Measurements from ENCODE around the gene PTGR2. TPM values are rescaled to one million over a fixed set of nuclear protein-coding genes. Genes with fewer than 3 reads are reported as not detected.

The PTGR2 gene
- total RNA-seq = 10 to 100 TPM in 4 of 8 experiments, 1 to 10 TPM in 4; 6.2 to 26.9 (median 13.0) TPM

DNA sequence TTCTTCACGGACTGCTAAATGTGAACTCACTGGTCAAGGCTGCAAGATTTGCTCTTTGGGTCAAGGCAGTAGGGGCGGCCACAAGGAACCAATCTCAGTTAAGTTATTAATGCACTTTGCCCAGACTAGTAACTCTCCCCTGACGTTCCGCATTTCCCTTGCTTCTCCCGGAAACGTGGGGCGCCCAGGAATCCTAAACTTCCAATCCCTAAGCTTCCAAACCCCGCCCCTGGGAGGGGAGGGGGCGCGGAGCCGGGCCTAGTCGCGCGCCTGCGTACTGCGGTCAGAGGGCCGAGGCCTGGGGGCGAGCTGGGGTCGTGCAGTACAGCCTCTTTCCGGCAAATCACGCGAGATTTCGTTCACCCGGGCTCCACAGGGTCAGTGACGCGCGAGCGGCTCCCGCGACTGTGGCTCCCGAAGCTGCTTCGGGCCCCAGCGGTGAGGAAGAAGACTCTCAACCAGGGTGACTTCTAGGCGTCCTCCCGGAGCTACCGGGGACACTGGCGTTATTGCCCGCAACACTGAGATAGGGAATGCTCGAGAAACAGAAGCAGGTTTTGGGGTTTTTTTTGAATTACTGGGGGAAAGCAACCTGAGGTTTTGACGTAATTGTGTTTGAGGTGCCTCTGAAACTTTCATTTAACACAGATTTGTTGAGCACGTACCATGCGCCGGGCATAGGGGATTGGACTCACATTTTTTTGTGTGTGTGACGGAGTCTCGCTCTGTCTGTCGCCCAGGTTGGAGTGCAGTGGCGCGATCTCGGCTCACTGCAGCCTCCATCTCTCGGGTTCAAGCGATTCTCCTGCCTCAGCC is at the start of gene PTGR2:
PTGR2 (plus strand) TSS at position 265 of the 816 bp plus-strand sequence. CDS start 7,032 bp downstream, outside the sequence.
- peak within 1 kb of the TSS; percentile 47 to 63 (median 60) for H3K4me3 ChIP-seq
- H3K4me1 ChIP-seq (replicated peaks in 1 of 2) = peaks cover 11 to 13% of the 10 kb centered on the region in 2 donors
- WGBS, 10 experiments = 0 to 7% (median 0%) methylated on average over 1 to 30 of the region's 51 CpGs; no CpG with 5 or more reads in 1 of the 10 experiments
- in situ Hi-C loops (cut with MboI; ENCODE audit: low pct_unique_long_range_greater_than_20kb in 2 of 9, low sequenced_read_pairs in 9 of 9, unreplicated experiment in 9 of 9) = no loop called here
- ATAC-seq (replicated peaks in 6 of 8) = peak; percentile 77 to 98 (median 96)
- H3K27ac ChIP-seq = peak within 1 kb of the TSS; percentile 69 to 90

DNA sequence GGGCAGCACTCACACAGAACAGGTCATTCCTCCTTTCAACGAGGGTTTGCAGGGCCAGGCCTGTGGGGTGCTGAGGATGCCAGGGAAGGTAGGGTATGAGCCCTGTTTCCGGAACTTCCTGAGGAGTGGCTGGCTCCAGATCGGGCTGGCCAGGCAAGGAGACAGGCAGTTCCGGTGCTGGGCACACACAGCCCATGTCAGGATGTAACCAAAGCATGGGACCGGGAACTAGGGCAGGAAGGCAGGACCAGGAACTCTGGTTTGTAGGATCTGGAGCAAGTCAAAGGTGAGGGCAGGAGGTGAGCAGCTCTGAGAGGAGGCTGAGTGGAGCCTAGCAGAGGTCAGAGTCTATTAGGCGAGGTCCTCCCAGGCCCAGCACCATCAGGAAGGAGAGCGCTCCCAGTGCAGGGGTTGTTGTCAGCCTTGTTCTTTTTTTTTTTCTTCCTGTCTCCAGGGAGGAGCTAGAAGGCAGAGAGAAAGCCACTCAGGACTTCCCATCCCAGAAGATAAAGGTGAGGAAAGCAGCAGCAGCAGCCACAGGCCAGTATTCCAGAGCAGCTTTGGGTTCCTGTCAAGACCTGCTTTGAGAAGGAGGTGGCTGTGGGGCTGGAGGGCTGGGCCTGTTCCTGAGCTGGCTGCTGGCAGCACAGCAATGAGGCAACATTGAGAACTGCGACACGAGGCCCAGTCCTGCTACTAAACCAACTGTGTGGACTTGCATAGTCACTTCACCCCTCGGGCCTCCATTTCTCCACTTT is 49.0 kb upstream of the PTGR2 start:
- in situ Hi-C loops (cut with MboI; ENCODE audit: low pct_unique_long_range_greater_than_20kb in 2 of 9, low sequenced_read_pairs in 9 of 9, unreplicated experiment in 9 of 9) = no loop called here
- no peaks in the 10 kb centered on the region for H3K4me1 ChIP-seq (replicated peaks in 1 of 2)
- WGBS, 10 experiments = 50 to 100% (median 80%) methylated on average over 1 to 6 of the region's 10 CpGs; no CpG with 5 or more reads in 2 of the 10 experiments
- ATAC-seq (replicated peaks in 6 of 8) = peak; percentile 39 to 91 (median 76)
- H3K27ac ChIP-seq = no peak overlapping the region
- H3K4me3 ChIP-seq = no peak overlapping the region

DNA sequence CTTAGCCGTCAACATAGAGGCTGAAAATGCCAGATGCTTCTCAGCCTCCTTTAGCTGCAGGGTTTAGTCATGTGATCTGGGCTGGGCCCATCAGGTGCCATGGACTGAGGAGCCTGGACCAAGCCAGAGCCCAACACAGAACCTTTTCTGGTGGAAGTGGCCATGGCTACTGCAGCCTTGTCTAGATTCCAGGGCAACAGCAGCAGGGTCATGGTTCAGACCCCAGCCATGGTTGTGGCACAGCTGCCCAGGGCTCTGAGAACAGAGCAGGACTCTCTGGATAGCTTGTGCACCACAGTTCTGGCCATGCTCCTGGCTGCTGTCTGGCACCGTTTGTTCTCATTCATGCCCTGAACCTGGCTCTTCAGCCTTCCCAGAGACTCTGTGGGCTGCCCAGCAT is 47.0 kb upstream of the PTGR2 start:
- Histone ChIP-seq H3K4me1 (replicated peaks in 1 of 2) (peaks cover 0 to 5% of the 10 kb centered on the region in 2 donors), H3K27ac (no peak overlapping the region), H3K4me3 (no peak overlapping the region)
- in situ Hi-C loops (cut with MboI; ENCODE audit: low pct_unique_long_range_greater_than_20kb in 2 of 9, low sequenced_read_pairs in 9 of 9, unreplicated experiment in 9 of 9) = no loop called here
- ATAC-seq (replicated peaks in 6 of 8) = no peak
- WGBS, 10 experiments = 0 to 100% (median 80%) methylated on average over 1 of the region's 2 CpGs; no CpG with 5 or more reads in 3 of the 10 experiments

DNA sequence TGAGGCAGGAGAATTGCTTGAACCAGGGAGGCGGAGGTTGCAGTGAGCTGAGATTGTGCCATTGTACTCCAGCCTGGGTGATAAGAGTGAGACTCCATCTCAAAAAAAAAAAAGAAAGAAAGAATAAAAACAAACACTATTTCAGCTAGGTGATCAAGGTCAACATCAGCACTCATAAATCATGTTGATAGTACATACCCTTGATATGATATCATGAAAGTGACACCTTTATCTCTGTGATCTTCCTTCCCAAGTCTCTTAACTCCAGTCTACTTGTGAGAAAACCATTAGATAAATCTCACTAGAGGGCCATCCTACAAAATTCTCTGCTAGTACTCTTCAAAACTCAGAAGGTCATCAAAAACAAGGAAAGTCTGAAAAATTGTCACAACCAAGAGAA is 44.2 kb upstream of the PTGR2 start:
- H3K4me1 ChIP-seq (replicated peaks in 1 of 2) = peaks cover 0 to 6% of the 10 kb centered on the region in 2 donors
- ATAC-seq (replicated peaks in 6 of 8) = no peak
- 100% methylated on average over 1 of the region's 1 CpG; no CpG with 5 or more reads in 6 of the 10 experiments for WGBS, 10 experiments
- no peak overlapping the region for H3K4me3 ChIP-seq
- in situ Hi-C loops (cut with MboI; ENCODE audit: low pct_unique_long_range_greater_than_20kb in 2 of 9, low sequenced_read_pairs in 9 of 9, unreplicated experiment in 9 of 9) = no loop called here
- H3K27ac ChIP-seq = no peak overlapping the region

DNA sequence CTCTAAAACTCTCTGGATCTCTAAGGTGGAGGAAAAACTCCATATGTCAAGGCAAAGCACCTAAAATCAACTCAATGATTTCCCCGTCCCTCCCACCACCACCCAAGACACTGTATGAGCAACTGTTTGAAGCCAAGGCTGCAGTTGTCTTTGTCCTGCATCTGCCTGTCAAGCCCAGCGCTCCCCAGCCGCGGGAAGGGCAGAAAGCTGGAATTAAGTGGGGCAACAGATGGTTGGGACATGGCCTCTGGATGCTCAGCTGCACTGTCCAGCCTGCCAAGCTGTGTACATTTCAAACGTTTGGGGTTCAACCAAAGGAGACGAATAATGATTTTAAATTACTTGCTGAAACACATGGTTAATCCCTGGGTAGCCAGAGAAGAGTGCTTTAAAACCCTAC is 42.2 kb upstream of the PTGR2 start:
- peak in 5 of 8 experiments; percentile 18 to 78 (median 48) for ATAC-seq (replicated peaks in 6 of 8)
- 23 to 65% (median 40%) methylated on average over 1 to 6 of the region's 6 CpGs; no CpG with 5 or more reads in 3 of the 10 experiments for WGBS, 10 experiments
- peaks cover 0 to 6% of the 10 kb centered on the region in 2 donors for H3K4me1 ChIP-seq (replicated peaks in 1 of 2)
- in situ Hi-C loops (cut with MboI; ENCODE audit: low pct_unique_long_range_greater_than_20kb in 2 of 9, low sequenced_read_pairs in 9 of 9, unreplicated experiment in 9 of 9) = no loop called here
- no peak overlapping the region for H3K27ac ChIP-seq
- no peak overlapping the region for H3K4me3 ChIP-seq

DNA sequence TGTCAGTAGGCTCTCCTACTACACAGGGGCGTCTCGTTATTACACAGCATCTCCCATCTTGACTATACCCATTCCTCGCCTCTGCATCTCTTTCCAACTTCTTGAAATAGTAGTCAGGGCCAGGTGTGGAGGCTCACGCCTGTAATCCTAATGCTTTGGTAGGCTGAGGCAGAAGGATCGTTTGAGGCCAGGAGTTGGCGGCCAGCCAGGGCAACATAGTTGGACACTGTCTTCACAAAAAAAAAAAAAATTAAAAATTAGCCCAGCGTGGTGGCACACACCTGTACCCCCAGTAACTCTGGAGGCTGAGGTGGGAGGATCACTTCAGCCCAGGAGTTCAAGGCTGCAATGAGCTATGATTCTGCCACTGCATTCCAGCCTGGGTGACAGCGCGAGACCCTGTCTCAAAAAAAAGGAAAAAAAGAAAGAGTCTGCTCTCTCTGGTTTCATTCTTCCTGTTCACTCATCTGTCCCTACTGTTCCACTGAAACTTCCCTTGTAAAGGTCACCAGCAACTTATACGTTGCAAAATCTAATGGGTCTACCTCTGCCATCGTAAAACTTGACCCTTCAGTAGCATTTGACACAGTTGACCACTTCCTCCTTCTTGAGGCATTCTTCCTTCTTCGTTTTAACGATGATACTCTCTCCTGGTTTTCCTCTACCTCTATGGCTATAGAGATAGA is 41.0 kb upstream of the PTGR2 start:
- in situ Hi-C loops (cut with MboI; ENCODE audit: low pct_unique_long_range_greater_than_20kb in 2 of 9, low sequenced_read_pairs in 9 of 9, unreplicated experiment in 9 of 9) = no loop called here
- no peak overlapping the region for H3K27ac ChIP-seq
- 73 to 100% (median 90%) methylated on average over 1 to 9 of the region's 13 CpGs for WGBS, 10 experiments

DNA sequence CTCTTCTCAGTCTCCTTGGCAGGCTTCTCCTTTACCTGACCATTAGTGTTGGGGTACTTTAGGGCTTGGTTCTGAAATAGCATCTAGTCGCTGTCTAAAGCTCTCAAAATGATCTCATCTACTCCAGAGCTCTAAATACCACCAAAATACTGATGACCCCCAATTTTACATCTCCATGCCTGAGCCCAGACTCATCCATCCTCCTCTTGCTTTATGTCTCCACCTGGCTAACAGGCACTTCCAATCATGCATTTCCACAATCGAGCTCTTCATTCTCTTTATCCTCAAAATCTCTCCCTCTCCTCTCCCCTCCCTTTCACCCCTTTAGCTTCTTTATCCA is 40.5 kb upstream of the PTGR2 start:
- Histone ChIP-seq H3K4me3 (no peak overlapping the region), H3K4me1 (replicated peaks in 1 of 2) (peaks cover 0 to 7% of the 10 kb centered on the region in 2 donors), H3K27ac (no peak overlapping the region)
- no peak for ATAC-seq (replicated peaks in 6 of 8)
- in situ Hi-C loops (cut with MboI; ENCODE audit: low pct_unique_long_range_greater_than_20kb in 2 of 9, low sequenced_read_pairs in 9 of 9, unreplicated experiment in 9 of 9) = no loop called here
- 43 to 100% (median 83%) methylated on average over 1 to 2 of the region's 2 CpGs; no CpG with 5 or more reads in 1 of the 10 experiments for WGBS, 10 experiments

More for the DNA sequence above, 41.0 kb upstream of the PTGR2 start:
- Histone ChIP-seq H3K4me1 (replicated peaks in 1 of 2) (peaks cover 0 to 6% of the 10 kb centered on the region in 2 donors), H3K4me3 (no peak overlapping the region)
- ATAC-seq (replicated peaks in 6 of 8) = no peak

DNA sequence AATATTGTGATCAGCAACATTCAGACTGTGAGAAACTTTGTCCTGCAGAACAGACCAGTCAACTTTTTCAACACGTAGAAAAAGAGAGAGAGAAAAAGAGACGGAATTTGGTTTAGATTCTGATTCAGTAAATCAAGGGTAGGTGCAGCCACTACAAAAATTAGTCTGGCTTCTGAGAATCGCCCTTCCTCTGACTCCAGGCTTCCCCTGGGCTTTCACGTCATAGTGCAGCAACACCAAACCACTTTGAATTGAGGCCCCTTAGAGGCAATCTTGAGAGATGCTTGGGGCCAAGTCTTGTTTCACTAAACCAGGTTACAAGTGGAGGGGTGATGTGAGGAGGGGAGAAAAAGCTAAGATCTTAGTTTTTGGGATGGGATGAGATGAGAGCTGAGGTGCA is 37.5 kb upstream of the PTGR2 start:
- WGBS, 10 experiments = 36 to 90% (median 81%) methylated on average over 1 to 4 of the region's 4 CpGs; no CpG with 5 or more reads in 1 of the 10 experiments
- H3K4me3 ChIP-seq = no peak overlapping the region
- H3K4me1 ChIP-seq (replicated peaks in 1 of 2) = peaks cover 0 to 11% of the 10 kb centered on the region in 2 donors
- H3K27ac ChIP-seq = no peak overlapping the region
- in situ Hi-C loops (cut with MboI; ENCODE audit: low pct_unique_long_range_greater_than_20kb in 2 of 9, low sequenced_read_pairs in 9 of 9, unreplicated experiment in 9 of 9) = no loop called here
- no peak for ATAC-seq (replicated peaks in 6 of 8)

DNA sequence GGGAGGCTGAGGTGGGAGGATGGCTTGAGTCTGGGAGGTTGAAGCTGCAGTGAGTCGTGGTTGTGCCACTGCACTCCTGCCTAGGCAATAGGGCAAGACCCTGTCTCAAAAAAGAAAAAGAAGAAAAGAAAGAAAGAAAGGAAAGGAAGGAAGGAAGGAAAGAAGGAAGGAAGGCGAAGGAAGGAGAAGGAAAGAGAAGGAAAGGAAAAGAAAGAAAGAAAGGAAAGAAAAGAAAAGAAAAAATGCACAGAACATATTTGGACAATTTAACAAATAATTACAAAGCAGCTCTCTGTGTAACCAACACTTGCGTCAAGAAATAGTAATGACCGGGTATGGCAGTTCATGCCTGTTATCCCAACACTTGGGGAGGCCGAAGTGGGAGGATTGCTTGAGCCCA is 35.8 kb upstream of the PTGR2 start:
- Histone ChIP-seq H3K4me1 (replicated peaks in 1 of 2) (peaks cover 0 to 5% of the 10 kb centered on the region in 2 donors), H3K27ac (no peak overlapping the region), H3K4me3 (no peak overlapping the region)
- WGBS, 10 experiments = 43 to 94% (median 70%) methylated on average over 2 to 5 of the region's 5 CpGs
- ATAC-seq (replicated peaks in 6 of 8) = no peak
- in situ Hi-C loops (cut with MboI; ENCODE audit: low pct_unique_long_range_greater_than_20kb in 2 of 9, low sequenced_read_pairs in 9 of 9, unreplicated experiment in 9 of 9) = no loop called here

DNA sequence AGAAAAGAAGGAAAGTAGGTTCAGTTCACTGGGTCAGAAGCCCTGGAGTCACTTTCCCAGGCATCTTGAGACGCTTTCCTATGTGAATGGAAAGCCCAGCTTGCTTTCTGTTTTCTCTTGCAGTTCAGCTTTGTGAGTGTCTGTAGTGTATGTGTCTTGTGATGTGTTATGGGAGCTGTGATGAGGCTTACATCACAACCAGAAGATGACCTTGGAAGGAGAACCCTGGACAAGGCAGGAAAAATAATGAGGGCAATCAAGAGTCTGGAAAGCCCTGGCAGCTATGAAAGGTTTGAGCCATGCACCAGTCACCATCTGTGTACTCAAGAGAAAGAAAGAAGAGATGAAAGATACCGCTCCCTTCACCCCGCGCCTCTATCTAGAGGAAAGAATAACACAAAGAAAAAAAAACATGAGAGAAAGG is 35.2 kb upstream of the PTGR2 start:
- WGBS, 10 experiments = 89 to 100% (median 94%) methylated on average over 1 to 4 of the region's 4 CpGs; no CpG with 5 or more reads in 1 of the 10 experiments
- in situ Hi-C loops (cut with MboI; ENCODE audit: low pct_unique_long_range_greater_than_20kb in 2 of 9, low sequenced_read_pairs in 9 of 9, unreplicated experiment in 9 of 9) = no loop called here
- peak in 5 of 8 experiments; percentile 36 to 78 (median 42) for ATAC-seq (replicated peaks in 6 of 8)
- Histone ChIP-seq H3K27ac (no peak overlapping the region), H3K4me3 (no peak overlapping the region), H3K4me1 (replicated peaks in 1 of 2) (peaks cover 0 to 5% of the 10 kb centered on the region in 2 donors)

DNA sequence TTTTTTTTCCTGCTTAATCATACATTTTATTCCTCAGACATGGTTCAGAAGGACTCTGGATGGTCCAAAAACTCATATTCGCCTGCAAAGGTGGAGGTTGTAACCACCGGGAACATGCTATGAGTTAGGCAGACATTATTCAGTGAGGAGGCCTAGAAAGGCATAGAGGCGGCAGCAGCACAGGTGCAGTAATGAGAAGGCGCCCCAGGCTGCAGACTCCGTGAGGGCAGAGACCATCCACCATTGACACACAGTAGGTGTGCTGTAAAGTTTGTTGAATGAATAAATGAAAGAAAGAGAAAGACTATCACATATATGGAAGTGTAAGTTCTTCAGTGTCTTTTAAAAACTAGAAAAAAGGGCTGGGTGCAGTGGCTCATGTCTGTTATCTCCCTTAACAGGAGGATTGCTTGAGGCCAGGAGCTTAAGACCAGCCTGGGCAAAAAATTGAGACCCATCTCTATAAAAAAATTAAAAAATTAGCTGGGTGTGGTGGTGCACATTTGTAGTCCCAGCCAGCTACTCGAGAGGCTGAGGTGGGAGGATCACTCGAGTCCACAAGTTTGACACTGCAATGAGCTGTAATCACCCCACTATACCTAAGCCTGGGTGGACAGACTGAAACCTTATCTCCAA is 34.5 kb upstream of the PTGR2 start:
- peaks cover 0 to 5% of the 10 kb centered on the region in 2 donors for H3K4me1 ChIP-seq (replicated peaks in 1 of 2)
- no peak for ATAC-seq (replicated peaks in 6 of 8)
- 70 to 98% (median 82%) methylated on average over 2 to 7 of the region's 7 CpGs; no CpG with 5 or more reads in 1 of the 10 experiments for WGBS, 10 experiments
- H3K4me3 ChIP-seq = no peak overlapping the region
- H3K27ac ChIP-seq = no peak overlapping the region
- in situ Hi-C loops (cut with MboI; ENCODE audit: low pct_unique_long_range_greater_than_20kb in 2 of 9, low sequenced_read_pairs in 9 of 9, unreplicated experiment in 9 of 9) = no loop called here

DNA sequence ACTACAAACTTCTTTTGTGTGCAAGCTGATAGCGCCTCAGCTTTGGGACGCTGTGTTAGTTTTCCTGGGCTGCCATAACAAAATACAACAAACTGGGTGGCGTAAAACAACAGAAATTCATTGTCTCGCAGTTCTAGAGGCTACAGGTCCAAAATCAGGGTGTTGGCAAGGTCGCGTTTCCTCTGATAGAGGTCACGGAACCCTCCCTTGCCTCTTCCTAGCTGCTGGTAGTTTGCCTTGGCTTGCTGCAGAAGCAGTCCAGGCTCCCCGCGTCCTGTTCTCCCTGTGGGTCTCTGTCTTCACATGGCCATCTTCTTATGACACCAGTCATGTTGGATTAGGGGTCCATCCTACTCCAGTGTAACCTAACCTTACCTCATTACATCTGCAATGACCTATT is 32.8 kb upstream of the PTGR2 start:
- Histone ChIP-seq H3K27ac (no peak overlapping the region), H3K4me1 (replicated peaks in 1 of 2) (peaks cover 0 to 5% of the 10 kb centered on the region in 2 donors), H3K4me3 (no peak overlapping the region)
- in situ Hi-C loops (cut with MboI; ENCODE audit: low pct_unique_long_range_greater_than_20kb in 2 of 9, low sequenced_read_pairs in 9 of 9, unreplicated experiment in 9 of 9) = no loop called here
- ATAC-seq (replicated peaks in 6 of 8) = no peak
- WGBS, 10 experiments = 83 to 100% (median 88%) methylated on average over 1 to 9 of the region's 9 CpGs

All from motor neuron (in vitro differentiated cells).